ENCODE data around the gene UMODL1. TPM values are rescaled to one million over a fixed set of nuclear protein-coding genes. Genes with fewer than 3 reads are reported as not detected.

UMODL1 gene
- total RNA-seq, 2 experiments from 2014 or later, result 0.42 to 0.49 TPM

- Mint-ChIP-seq H3K4me3 (no peak overlapping the region), H3K27ac (no peak overlapping the region), H3K27me3 (no peaks in the 10 kb centered on the region), H3K4me1 (ENCODE audit: low read depth) (no peaks in the 10 kb centered on the region), H3K9me3 (no peaks in the 10 kb centered on the region), H3K36me3 (ENCODE audit: low read depth) (no peaks in the 10 kb centered on the region)
- POLR2A ChIA-PET, result no interaction called here
- H3K27ac ChIP-seq (ENCODE audit: low read depth in 1 of 2, low read length in 2 of 2), result no peak overlapping the region
- peaks cover 0 to 13% of the 10 kb centered on the region in 2 experiments for H3K9me3 ChIP-seq (ENCODE audit: control insufficient read depth in 1 of 2, insufficient read depth in 1 of 2, low read length in 2 of 2)
- no peaks in the 10 kb centered on the region for H3K27me3 ChIP-seq (ENCODE audit: control insufficient read depth in 1 of 2, insufficient read depth in 2 of 2, low read length in 2 of 2)
- no peak overlapping the region for H3K4me3 ChIP-seq (ENCODE audit: low read length)
- H3K4me1 ChIP-seq (ENCODE audit: insufficient read depth, low read length), result no peaks in the 10 kb centered on the region
- no peak for TF ChIP-seq CTCF (IDR thresholded peaks at IDR 0.05)
- intact Hi-C loops (cut with DNase I, micrococcal nuclease), result no loop called here
- DNase-seq (no peak), ATAC-seq (ENCODE audit: poor library complexity) (no peak)
- CTCF ChIA-PET, result no interaction called here
- no peaks in the 10 kb centered on the region for H3K36me3 ChIP-seq (ENCODE audit: insufficient read depth, low read length)
Measured at GRCh38 chr21:42096566-42096965, 25.4 kb downstream of the UMODL1 start.

- no peak for TF ChIP-seq CTCF (IDR thresholded peaks at IDR 0.05)
- H3K4me3 Mint-ChIP-seq, result no peak overlapping the region
- no peak for ATAC-seq (ENCODE audit: poor library complexity)
- POLR2A ChIA-PET, result interaction anchor here (0.8 kb wide), 1 partner anchor 88 kb away, joined by 3 read pairs; the partner anchor contains the start of gene ZBTB21
- no peak for DNase-seq
- intact Hi-C loops (cut with DNase I, micrococcal nuclease), result no loop called here
- H3K9me3 Mint-ChIP-seq, result no peaks in the 10 kb centered on the region
- Histone ChIP-seq H3K36me3 (ENCODE audit: insufficient read depth, low read length) (no peaks in the 10 kb centered on the region), H3K9me3 (ENCODE audit: control insufficient read depth in 1 of 2, insufficient read depth in 1 of 2, low read length in 2 of 2) (peaks cover 0 to 13% of the 10 kb centered on the region in 2 experiments), H3K27ac (ENCODE audit: low read depth in 1 of 2, low read length in 2 of 2) (no peak overlapping the region), H3K4me3 (ENCODE audit: low read length) (no peak overlapping the region), H3K4me1 (ENCODE audit: insufficient read depth, low read length) (no peaks in the 10 kb centered on the region), H3K27me3 (ENCODE audit: control insufficient read depth in 1 of 2, insufficient read depth in 2 of 2, low read length in 2 of 2) (no peaks in the 10 kb centered on the region)
- no peaks in the 10 kb centered on the region for H3K27me3 Mint-ChIP-seq
- CTCF ChIA-PET, result interaction anchor here (1.0 kb wide), 1 partner anchor 10 kb away, joined by 4 read pairs; no protein-coding TSS in a partner anchor
- H3K36me3 Mint-ChIP-seq (ENCODE audit: low read depth), result no peaks in the 10 kb centered on the region
- H3K4me1 Mint-ChIP-seq (ENCODE audit: low read depth), result peaks cover 5% of the 10 kb centered on the region
- no peak overlapping the region for H3K27ac Mint-ChIP-seq
Measured at GRCh38 chr21:42097274-42097673, 26.2 kb downstream of the UMODL1 start.

GRCh38 chr21:42097860-42098454 is 26.8 kb downstream of the UMODL1 start:
- Mint-ChIP-seq H3K36me3 (ENCODE audit: low read depth) (no peaks in the 10 kb centered on the region), H3K9me3 (no peaks in the 10 kb centered on the region), H3K27me3 (no peaks in the 10 kb centered on the region), H3K4me1 (ENCODE audit: low read depth) (peaks cover 8% of the 10 kb centered on the region), H3K27ac (no peak overlapping the region), H3K4me3 (no peak overlapping the region)
- H3K4me3 ChIP-seq (ENCODE audit: low read length), result no peak overlapping the region
- ChIA-PET CTCF (interaction anchor here (1.0 kb wide), 1 partner anchor 10 kb away, joined by 4 read pairs; no protein-coding TSS in a partner anchor), POLR2A (interaction anchor here (0.8 kb wide), 1 partner anchor 88 kb away, joined by 3 read pairs; the partner anchor contains the start of gene ZBTB21)
- ATAC-seq (ENCODE audit: poor library complexity), result no peak
- DNase-seq, result peak in 2 of 14 experiments; percentile 60 to 71
- no peak overlapping the region for H3K27ac ChIP-seq (ENCODE audit: low read depth in 1 of 2, low read length in 2 of 2)
- no peaks in the 10 kb centered on the region for H3K36me3 ChIP-seq (ENCODE audit: insufficient read depth, low read length)
- no peak for TF ChIP-seq CTCF (IDR thresholded peaks at IDR 0.05)
- no peaks in the 10 kb centered on the region for H3K4me1 ChIP-seq (ENCODE audit: insufficient read depth, low read length)
- intact Hi-C loops (cut with DNase I, micrococcal nuclease), result no loop called here
- no peaks in the 10 kb centered on the region for H3K27me3 ChIP-seq (ENCODE audit: control insufficient read depth in 1 of 2, insufficient read depth in 2 of 2, low read length in 2 of 2)
- H3K9me3 ChIP-seq (ENCODE audit: control insufficient read depth in 1 of 2, insufficient read depth in 1 of 2, low read length in 2 of 2), result peaks cover 0 to 13% of the 10 kb centered on the region in 2 experiments

All from CD4-positive, alpha-beta T cell (primary cell).